Heart left ventricle (tissue), 16 donors: Measurements from ENCODE around the gene LRP5. TPM values are rescaled to one million over a fixed set of nuclear protein-coding genes. Genes with fewer than 3 reads are reported as not detected.

Source experiments
- ATAC-seq, 4 donors: fragments of 200-7000 bp; cut with Tn5 transposase; one replicate each; pipeline ENCODE4 v1.9.1; 2020 to 2022; ENCODE audit warnings: moderate library complexity in 4 of 4, mild to moderate bottlenecking in 3 of 4, moderate number of reproducible peaks in 1 of 4
- DNase-seq, 5 donors: peaks; one replicate each; pipeline ENCODE4 v3.0.0-alpha.2; 2020
- H3K27ac ChIP-seq, 12 donors: fragments of 200-600 bp; sonication (generic) in 4 of 12; one replicate each; pipeline versions ENCODE4 v1.5.0 to v1.8.0; 2016 to 2022; ENCODE audit warnings: mild to moderate bottlenecking in 2 of 12
- H3K27me3 ChIP-seq, 9 donors: fragments of 200-600 bp; sonication (generic) in 2 of 9; one replicate each; pipeline versions ENCODE4 v1.5.1 to v1.8.0; 2016 to 2022; ENCODE audit warnings: mild to moderate bottlenecking in 3 of 9
- H3K36me3 ChIP-seq, 9 donors: fragments of 200-600 bp; sonication (generic) in 2 of 9; one replicate each; pipeline versions ENCODE4 v1.5.0 to v1.8.0; 2018 to 2022; ENCODE audit warnings: mild to moderate bottlenecking in 2 of 9
- H3K4me1 ChIP-seq, 12 donors: fragments of 200-600 bp; sonication (generic) in 4 of 12; one replicate each; pipeline versions ENCODE4 v1.5.0 to v1.8.0; 2016 to 2022; ENCODE audit warnings: mild to moderate bottlenecking in 3 of 12
- H3K4me3 ChIP-seq, 12 donors: fragments of 200-600 bp; sonication (generic) in 4 of 12; one replicate each; pipeline versions ENCODE4 v1.5.0 to v1.8.0; 2017 to 2022; ENCODE audit warnings: mild to moderate bottlenecking in 9 of 12, moderate library complexity in 4 of 12
- H3K9me3 ChIP-seq, 12 donors: fragments of 200-600 bp; sonication (generic) in 4 of 12; one replicate each; pipeline versions ENCODE4 v1.5.0 to v1.8.0; 2016 to 2022; ENCODE audit warnings: mild to moderate bottlenecking in 1 of 12
- POLR2A ChIP-seq, 2 donors: fragments of 450-650 bp; IDR thresholded peaks; one replicate each; pipeline ENCODE4 v1.6.1; 2017; ENCODE audit warnings: antibody characterized with exemption in 2 of 2, mild to moderate bottlenecking in 2 of 2, moderate library complexity in 2 of 2
- WGBS, 4 donors: extraction: QIAGEN DNeasy Blood & Tissue Kit in 2 of 4; methylation state at CpG; one replicate each; pipeline versions ENCODE4 v1.1.5 to v1.1.7; 2013 to 2018; 5-methylcytosine and 5-hydroxymethylcytosine counted together
- intact Hi-C, 10 donors: fragments of 100-400 bp; cut with DNase I; formaldehyde crosslinking; loops; one replicate each; pipeline versions ENCODE4 v1.11.1 to v1.14.2; 2022
- polyA plus RNA-seq, 2 donors: library from polyadenylated mRNA; stranded (reverse); fragments of 200-250 nt; gene quantifications; one replicate each; pipeline ENCODE4 v1.2.3, GENCODE V29; 2013
- total RNA-seq, 9 donors: library from RNA; depleted of rRNA in 2 of 9; stranded (reverse); fragments of >200 nt in 2 of 9; fragmentation: NEBNext Ultra II Directional in 3 of 9; extraction: Animal tissue kit (Norgen Biotek cat#: 25700) in 3 of 9; gene quantifications; one replicate each; pipeline versions ENCODE4 v1.1.0 to v1.2.4, GENCODE V29; 2016 to 2023
- TF ChIP-seq, protein P1 (sequence below), 12 donors: fragments of 200-600 bp; sonication (generic) in 4 of 12; IDR thresholded peaks; one replicate each; pipeline versions ENCODE4 v1.5.0 to v1.8.0; 2018 to 2022; ENCODE audit warnings: antibody characterized with exemption in 12 of 12, mild to moderate bottlenecking in 5 of 12
- donor health status: ischemic (EF 13 %, LVEDD 7.1; RV severe dilation, severe dysfunction).
- donor health status: healthy with polysubstance abuse.
- donor health status: DM: no; HTN: yes; CAD: no.
- donor health status: DM: no; HTN: no; CAD: no.
- donor health status: ischemic (EF 25% LVEDD 6.9; RV normal size, moderate dysfunction).
- donor health status: ischemic (EF 25% LVEDD 5.7; RV mildly dilated, moderate dysfunction).
- donor health status: healthy.
- donor health status: DM: yes; HTN: yes; CAD: no.
- donor health status: ischemic (EF 35%, LVEDD 5.7; RV mildly dilated, moderate dysfunction).
- donor health status: nonischemic (EF 11% LVEDD 7.7; RV severe dilation, severe dysfunction).
- donor health status: DM: yes; HTN: yes; CAD: no.
- donor health status: PGD.
- donor health status: ischemic (EF 29% LVEDD 5.4; RV normal size, mild dysfunction).
- donor health status: nonischemic (EF 23%, LVEDD 6.1; RV moderate dilation, normal function).

Gene LRP5
- total and polyA plus RNA-seq, 11 donors: 30.2 to 62.5 (median 39.8) TPM

DNA sequence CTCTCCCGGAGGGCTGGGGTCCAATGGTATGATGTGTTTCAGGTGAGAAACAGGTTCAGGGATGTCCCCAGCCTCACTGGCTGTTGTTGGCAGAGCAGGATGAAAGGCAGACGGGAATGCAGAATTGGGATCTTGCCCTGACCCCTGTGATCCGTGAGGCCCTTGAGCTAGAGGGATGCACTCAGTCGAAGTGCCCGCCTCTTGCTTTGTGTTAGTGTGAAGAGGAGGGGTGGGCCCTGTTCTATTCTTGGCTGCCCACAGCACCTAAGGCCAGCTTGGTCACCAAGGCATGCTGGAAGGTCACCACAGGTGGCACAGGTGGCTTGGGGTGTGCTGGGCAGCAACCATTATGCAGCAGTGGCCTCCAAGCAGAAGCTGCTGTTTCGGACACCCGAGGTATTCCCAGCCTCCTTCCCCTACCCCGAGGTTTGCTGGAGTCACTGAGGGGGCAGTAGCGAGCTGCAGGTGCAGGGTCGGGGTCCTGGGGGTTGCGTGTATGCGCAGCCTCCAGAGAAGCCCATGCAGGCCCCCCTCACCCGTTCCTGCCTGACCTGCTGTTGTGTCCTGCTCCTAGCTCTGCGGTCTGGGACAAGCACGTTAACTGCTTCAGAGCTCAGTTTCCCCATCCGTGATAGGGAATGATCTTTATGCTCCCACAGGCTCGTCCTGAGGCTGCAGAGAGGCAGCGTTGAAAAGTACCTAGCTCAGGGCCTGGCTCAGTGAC, 13.0 kb downstream of the LRP5 start:
- WGBS, 4 donors: 69 to 82% (median 79%) methylated on average over 15 to 18 of the region's 18 CpGs
- DNase-seq (peak in 1 of 5 donors; percentile 65), ATAC-seq (peak in 2 of 4 donors; percentile 11 to 21)
- Histone ChIP-seq H3K27ac (peak overlapping the region in 2 of 12 donors; percentile 19 to 22), H3K36me3 (no peaks in the 10 kb centered on the region), H3K4me3 (no peak overlapping the region), H3K27me3 (no peaks in the 10 kb centered on the region), H3K4me1 (peaks cover 12 to 92% (median 73%) of the 10 kb centered on the region in 12 donors), H3K9me3 (no peaks in the 10 kb centered on the region)
- no peak for TF ChIP-seq POLR2A (IDR thresholded peaks at IDR 0.05)
- TF ChIP-seq, protein P1, sequence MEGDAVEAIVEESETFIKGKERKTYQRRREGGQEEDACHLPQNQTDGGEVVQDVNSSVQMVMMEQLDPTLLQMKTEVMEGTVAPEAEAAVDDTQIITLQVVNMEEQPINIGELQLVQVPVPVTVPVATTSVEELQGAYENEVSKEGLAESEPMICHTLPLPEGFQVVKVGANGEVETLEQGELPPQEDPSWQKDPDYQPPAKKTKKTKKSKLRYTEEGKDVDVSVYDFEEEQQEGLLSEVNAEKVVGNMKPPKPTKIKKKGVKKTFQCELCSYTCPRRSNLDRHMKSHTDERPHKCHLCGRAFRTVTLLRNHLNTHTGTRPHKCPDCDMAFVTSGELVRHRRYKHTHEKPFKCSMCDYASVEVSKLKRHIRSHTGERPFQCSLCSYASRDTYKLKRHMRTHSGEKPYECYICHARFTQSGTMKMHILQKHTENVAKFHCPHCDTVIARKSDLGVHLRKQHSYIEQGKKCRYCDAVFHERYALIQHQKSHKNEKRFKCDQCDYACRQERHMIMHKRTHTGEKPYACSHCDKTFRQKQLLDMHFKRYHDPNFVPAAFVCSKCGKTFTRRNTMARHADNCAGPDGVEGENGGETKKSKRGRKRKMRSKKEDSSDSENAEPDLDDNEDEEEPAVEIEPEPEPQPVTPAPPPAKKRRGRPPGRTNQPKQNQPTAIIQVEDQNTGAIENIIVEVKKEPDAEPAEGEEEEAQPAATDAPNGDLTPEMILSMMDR (IDR thresholded peaks at IDR 0.05): no peak
- intact Hi-C loops: loop anchor here in 1 of 10 donors (5.0 kb wide), 1 partner anchor 57 kb away; no protein-coding TSS in a partner anchor

DNA sequence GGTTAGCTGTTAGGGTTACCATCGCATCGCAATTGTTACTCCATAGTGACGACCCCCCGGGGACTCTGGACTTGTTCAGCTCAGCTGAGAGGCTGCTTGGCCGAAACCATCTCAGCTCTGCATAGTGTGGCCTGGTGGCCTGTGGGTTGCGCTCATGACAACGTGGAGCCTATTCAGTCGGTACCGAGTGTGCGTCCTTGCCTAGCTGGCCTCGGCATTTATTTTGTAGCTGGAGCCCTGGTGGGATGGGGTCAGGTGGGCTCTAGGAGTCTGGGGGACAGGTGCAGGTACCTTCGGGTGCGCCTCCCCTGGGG, 13.5 kb downstream of the LRP5 start:
- DNase-seq (no peak), ATAC-seq (no peak)
- Histone ChIP-seq H3K4me3 (no peak overlapping the region), H3K27me3 (no peaks in the 10 kb centered on the region), H3K36me3 (no peaks in the 10 kb centered on the region), H3K4me1 (peaks cover 12 to 97% (median 78%) of the 10 kb centered on the region in 12 donors), H3K27ac (no peak overlapping the region), H3K9me3 (no peaks in the 10 kb centered on the region)
- TF ChIP-seq, protein P1 (IDR thresholded peaks at IDR 0.05): no peak
- no peak for TF ChIP-seq POLR2A (IDR thresholded peaks at IDR 0.05)
- WGBS, 4 donors: 79 to 93% (median 87%) methylated on average over 11 to 13 of the region's 13 CpGs
- intact Hi-C loops: loop anchor here in 1 of 10 donors (5.0 kb wide), 1 partner anchor 56 kb away; no protein-coding TSS in a partner anchor

DNA sequence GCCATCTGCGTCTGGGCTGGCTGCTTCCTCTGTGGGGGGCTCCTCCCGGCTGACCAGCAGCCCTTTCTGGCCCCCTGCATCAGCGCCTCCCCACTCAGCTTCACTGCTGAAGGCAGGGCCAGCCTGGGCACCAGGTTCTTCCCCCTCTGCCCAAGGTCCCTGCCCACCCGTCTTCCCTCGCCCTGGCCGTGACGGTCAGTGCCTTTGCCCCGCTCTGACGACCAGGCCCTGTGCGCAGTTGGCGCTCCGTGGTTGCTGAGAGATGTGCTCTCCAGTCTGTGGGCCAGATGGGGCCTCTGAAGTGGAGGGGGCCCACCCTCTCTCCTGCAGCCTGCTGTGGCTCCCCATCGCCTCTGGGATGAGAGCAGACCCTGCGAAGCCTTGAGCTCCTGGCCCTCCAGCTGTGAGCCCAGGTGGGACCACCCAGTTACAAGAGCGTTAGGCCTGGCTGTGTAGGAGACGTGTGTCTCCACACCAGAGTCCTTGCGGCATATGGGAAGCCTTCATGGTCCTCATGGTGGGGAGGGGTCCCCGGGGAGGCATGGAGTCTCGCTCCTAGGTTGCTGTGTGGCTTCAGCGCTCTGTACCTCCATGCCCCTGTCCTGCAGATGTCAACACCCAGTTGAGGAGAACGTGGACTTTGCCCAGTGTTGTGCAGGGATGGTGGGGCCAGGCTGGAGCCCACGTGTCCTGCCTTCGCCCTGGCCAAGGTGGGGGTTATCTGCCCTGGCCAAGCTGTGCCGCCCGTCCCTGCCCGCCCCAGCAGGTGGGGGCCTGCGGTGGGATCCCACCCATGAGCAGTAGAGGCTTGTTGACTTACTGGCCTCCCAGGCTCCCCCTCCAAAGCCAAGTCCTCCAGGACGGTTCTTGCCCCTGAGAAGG, 14.2 kb downstream of the LRP5 start:
- intact Hi-C loops: loop anchor here in 1 of 10 donors (5.0 kb wide), 1 partner anchor 56 kb away; no protein-coding TSS in a partner anchor
- Histone ChIP-seq H3K27ac (no peak overlapping the region), H3K4me3 (no peak overlapping the region), H3K4me1 (peaks cover 16 to 98% (median 78%) of the 10 kb centered on the region in 12 donors), H3K27me3 (no peaks in the 10 kb centered on the region), H3K36me3 (no peaks in the 10 kb centered on the region), H3K9me3 (no peaks in the 10 kb centered on the region)
- no peak for DNase-seq
- 91 to 93% (median 92%) methylated on average over 15 to 28 of the region's 28 CpGs for WGBS, 4 donors
- TF ChIP-seq POLR2A (IDR thresholded peaks at IDR 0.05): no peak
- TF ChIP-seq, protein P1 (IDR thresholded peaks at IDR 0.05): no peak
- ATAC-seq: no peak
